Transverse colon (tissue), 4 donors: ENCODE data around the gene SCN5A. TPM values are rescaled to one million over a fixed set of nuclear protein-coding genes. Genes with fewer than 3 reads are reported as not detected.

ENCODE experiments used
- DNase-seq: peaks from one replicate; pipeline ENCODE4 v3.0.0-alpha.2; 2019
- H3K27ac ChIP-seq, 4 donors: fragments of 200-600 bp; sonication (generic); 2 replicates each; pipeline ENCODE4 v1.5.1; 2016 to 2018; ENCODE audit warnings: inconsistent platforms in 4 of 4
- H3K27me3 ChIP-seq: fragments of 200-600 bp; sonication (generic); 2 replicates; pipeline ENCODE4 v1.5.1; 2017; ENCODE audit warnings: inconsistent platforms
- H3K36me3 ChIP-seq, 4 donors: fragments of 200-600 bp; sonication (generic); 2 replicates each; pipeline ENCODE4 v1.5.1; 2017 to 2019; ENCODE audit warnings: inconsistent platforms in 4 of 4
- H3K4me1 ChIP-seq, 4 donors: fragments of 200-600 bp; sonication (generic); 2 replicates each; pipeline ENCODE4 v1.5.1; 2017 to 2020; ENCODE audit warnings: inconsistent platforms in 4 of 4
- H3K4me3 ChIP-seq, 4 donors: fragments of 200-600 bp; sonication (generic); 1 replicate in 1 of 4; 2 replicates in 3 of 4; pipeline versions ENCODE4 v1.5.1 to v1.6.1; 2017 to 2019; ENCODE audit warnings: inconsistent platforms in 4 of 4
- H3K9me3 ChIP-seq, 2 donors: fragments of 200-600 bp; sonication (generic); 2 replicates each; pipeline ENCODE4 v1.5.1; 2017 to 2019; ENCODE audit warnings: inconsistent platforms in 2 of 2
- EP300 ChIP-seq: sonication (generic); formaldehyde crosslinking; IDR thresholded peaks from one replicate; pipeline ENCODE4 v1.6.1; 2017; ENCODE audit warnings: antibody characterized with exemption, low read depth
- POLR2A ChIP-seq: fragments of 450-650 bp; IDR thresholded peaks from one replicate; pipeline ENCODE4 v1.6.1; 2016; ENCODE audit warnings: antibody characterized with exemption, mild to moderate bottlenecking, moderate library complexity
- POLR2AphosphoS5 ChIP-seq, 3 donors: sonication (generic); formaldehyde crosslinking; IDR thresholded peaks; one replicate each; pipeline ENCODE4 v1.6.1; 2016; ENCODE audit warnings: antibody characterized with exemption in 3 of 3
- WGBS, 2 donors: methylation state at CpG; one replicate each; pipeline ENCODE4 v1.1.5; 2018; ENCODE audit warnings: low coverage in 1 of 2; 5-methylcytosine and 5-hydroxymethylcytosine counted together
- in situ Hi-C, 4 donors: fragments of 200-750 bp; cut with MboI; loops; one replicate each; pipeline versions ENCODE4 v1.15.0 to v1.15.1; 2017; ENCODE audit warnings: low sequenced_read_pairs in 3 of 4, low pct_ligation_motif_present in 1 of 4, low pct_unique_long_range_greater_than_20kb in 1 of 4
- intact Hi-C: fragments of 100-400 bp; cut with DNase I; formaldehyde crosslinking; loops from one replicate; pipeline ENCODE4 v1.15.1; 2023; ENCODE audit warnings: low total_unique reads
- total RNA-seq, 4 donors: library from RNA; depleted of rRNA; stranded (reverse); fragments of >200 nt; gene quantifications; one replicate each; pipeline ENCODE4 v1.1.0, GENCODE V29; 2016
- TF ChIP-seq, protein P1 (sequence below), 5 experiments: fragments of 200-600 bp in 3 of 5; fragments of 450-650 bp in 2 of 5; sonication (generic) in 3 of 5; IDR thresholded peaks; 1 replicate in 2 of 5; 2 replicates in 3 of 5; pipeline ENCODE4 v1.5.1; 2016 to 2017; ENCODE audit warnings: antibody characterized with exemption in 5 of 5, inconsistent platforms in 3 of 5, mild to moderate bottlenecking in 2 of 5, moderate library complexity in 1 of 5

Gene SCN5A
- total RNA-seq, 4 donors from 2014 or later, result 0.16 to 0.27 TPM; not detected in 2

- in situ Hi-C loops, result no loop called here
- DNase-seq, result no peak
- WGBS, 2 donors, result 75% methylated on average over 2 of the region's 2 CpGs; no CpG with 5 or more reads in 1 of the 2 donors
- Histone ChIP-seq H3K4me1 (no peaks in the 10 kb centered on the region), H3K9me3 (no peaks in the 10 kb centered on the region), H3K27ac (no peak overlapping the region), H3K4me3 (no peak overlapping the region), H3K27me3 (no peaks in the 10 kb centered on the region), H3K36me3 (no peaks in the 10 kb centered on the region)
- intact Hi-C loops, result no loop called here
- TF ChIP-seq, protein P1, sequence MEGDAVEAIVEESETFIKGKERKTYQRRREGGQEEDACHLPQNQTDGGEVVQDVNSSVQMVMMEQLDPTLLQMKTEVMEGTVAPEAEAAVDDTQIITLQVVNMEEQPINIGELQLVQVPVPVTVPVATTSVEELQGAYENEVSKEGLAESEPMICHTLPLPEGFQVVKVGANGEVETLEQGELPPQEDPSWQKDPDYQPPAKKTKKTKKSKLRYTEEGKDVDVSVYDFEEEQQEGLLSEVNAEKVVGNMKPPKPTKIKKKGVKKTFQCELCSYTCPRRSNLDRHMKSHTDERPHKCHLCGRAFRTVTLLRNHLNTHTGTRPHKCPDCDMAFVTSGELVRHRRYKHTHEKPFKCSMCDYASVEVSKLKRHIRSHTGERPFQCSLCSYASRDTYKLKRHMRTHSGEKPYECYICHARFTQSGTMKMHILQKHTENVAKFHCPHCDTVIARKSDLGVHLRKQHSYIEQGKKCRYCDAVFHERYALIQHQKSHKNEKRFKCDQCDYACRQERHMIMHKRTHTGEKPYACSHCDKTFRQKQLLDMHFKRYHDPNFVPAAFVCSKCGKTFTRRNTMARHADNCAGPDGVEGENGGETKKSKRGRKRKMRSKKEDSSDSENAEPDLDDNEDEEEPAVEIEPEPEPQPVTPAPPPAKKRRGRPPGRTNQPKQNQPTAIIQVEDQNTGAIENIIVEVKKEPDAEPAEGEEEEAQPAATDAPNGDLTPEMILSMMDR (IDR thresholded peaks at IDR 0.05), result no peak
- TF ChIP-seq POLR2A (no peak), EP300 (no peak), POLR2AphosphoS5 (IDR thresholded peaks at IDR 0.05) (no peak)
Measured at GRCh38 chr3:38616658-38617057, 32.8 kb downstream of the SCN5A start.

DNA sequence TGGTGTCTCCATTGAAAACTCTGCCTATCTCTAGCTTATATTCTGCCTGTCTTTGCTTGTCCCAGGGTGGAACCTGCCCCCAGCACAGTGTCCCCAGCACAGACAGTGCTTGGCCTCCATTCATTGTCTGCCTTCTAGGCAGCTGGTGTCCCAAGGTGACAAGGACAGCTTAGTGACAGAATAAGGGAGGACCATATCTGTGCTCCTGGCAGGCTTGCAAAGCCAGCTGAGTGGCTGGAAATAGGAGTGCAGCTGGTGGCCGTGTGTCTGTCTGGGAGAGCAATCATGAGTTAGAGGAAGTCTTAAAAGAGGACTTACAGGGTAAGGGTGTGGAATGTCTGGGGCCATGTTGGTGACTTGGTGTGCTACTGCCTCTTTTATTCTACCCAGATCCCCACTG, 33.4 kb downstream of the SCN5A start:
- H3K4me1 ChIP-seq, result no peaks in the 10 kb centered on the region
- no peaks in the 10 kb centered on the region for H3K36me3 ChIP-seq
- no peak overlapping the region for H3K27ac ChIP-seq
- in situ Hi-C loops (no loop called here), intact Hi-C loops (no loop called here)
- 31% methylated on average over 1 of the region's 1 CpG; no CpG with 5 or more reads in 1 of the 2 donors for WGBS, 2 donors
- H3K27me3 ChIP-seq, result no peaks in the 10 kb centered on the region
- TF ChIP-seq POLR2AphosphoS5 (IDR thresholded peaks at IDR 0.05) (no peak), EP300 (no peak), POLR2A (no peak)
- TF ChIP-seq, protein P1 (IDR thresholded peaks at IDR 0.05), result no peak
- no peak for DNase-seq
- H3K4me3 ChIP-seq, result no peak overlapping the region
- no peaks in the 10 kb centered on the region for H3K9me3 ChIP-seq

DNA sequence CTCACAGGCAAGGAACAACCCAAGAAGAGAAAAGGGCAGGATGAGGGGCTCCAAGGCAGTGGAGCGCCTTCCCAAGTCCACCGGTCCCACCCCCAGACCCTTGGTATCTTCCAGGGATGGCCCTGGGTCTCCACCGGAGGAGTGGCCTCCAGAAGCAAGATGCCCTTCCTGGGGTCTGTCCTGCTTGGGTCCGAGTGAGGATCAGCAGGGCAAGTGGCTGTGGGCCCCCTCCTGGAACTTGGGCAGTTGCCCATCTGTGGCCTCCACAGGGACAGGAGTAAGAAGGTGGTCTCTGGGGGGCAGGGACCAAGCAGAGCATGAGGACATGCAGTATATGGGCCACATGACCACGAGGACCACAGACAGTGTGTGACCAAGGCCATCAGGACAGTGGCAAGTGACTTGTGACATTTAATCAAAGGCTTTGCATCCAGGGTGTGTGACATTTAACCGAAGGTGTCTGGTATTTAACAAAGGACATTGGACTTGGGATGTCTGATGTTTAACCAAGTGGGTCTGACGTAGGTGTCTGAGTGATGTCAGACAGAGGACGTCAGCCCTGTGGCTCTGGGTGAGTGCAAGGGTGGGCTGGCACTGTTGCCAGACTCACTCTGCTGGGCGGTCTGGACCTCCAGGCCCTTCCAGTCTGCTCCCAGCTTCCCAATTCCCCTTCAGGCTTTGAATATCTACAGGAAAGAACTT, 34.7 kb downstream of the SCN5A start:
- no peaks in the 10 kb centered on the region for H3K4me1 ChIP-seq
- no peak overlapping the region for H3K4me3 ChIP-seq
- no peaks in the 10 kb centered on the region for H3K9me3 ChIP-seq
- H3K27me3 ChIP-seq, result no peaks in the 10 kb centered on the region
- no peak for TF ChIP-seq EP300
- TF ChIP-seq POLR2AphosphoS5 (IDR thresholded peaks at IDR 0.05), result no peak
- TF ChIP-seq POLR2A, result no peak
- TF ChIP-seq, protein P1 (IDR thresholded peaks at IDR 0.05), result no peak
- no peaks in the 10 kb centered on the region for H3K36me3 ChIP-seq
- 76 to 100% methylated on average over 1 to 9 of the region's 9 CpGs for WGBS, 2 donors
- intact Hi-C loops (no loop called here), in situ Hi-C loops (no loop called here)
- no peak overlapping the region for H3K27ac ChIP-seq
- DNase-seq, result no peak

GRCh38 chr3:38614091-38614490, 35.4 kb downstream of the SCN5A start:
- no peaks in the 10 kb centered on the region for H3K9me3 ChIP-seq
- no peaks in the 10 kb centered on the region for H3K4me1 ChIP-seq
- no peak for DNase-seq
- no peaks in the 10 kb centered on the region for H3K36me3 ChIP-seq
- 74% methylated on average over 7 of the region's 7 CpGs; no CpG with 5 or more reads in 1 of the 2 donors for WGBS, 2 donors
- intact Hi-C loops (no loop called here), in situ Hi-C loops (no loop called here)
- H3K27ac ChIP-seq, result no peak overlapping the region
- TF ChIP-seq, protein P1 (IDR thresholded peaks at IDR 0.05), result no peak
- TF ChIP-seq POLR2AphosphoS5 (IDR thresholded peaks at IDR 0.05) (no peak), EP300 (no peak), POLR2A (no peak)
- H3K4me3 ChIP-seq, result no peak overlapping the region
- H3K27me3 ChIP-seq, result no peaks in the 10 kb centered on the region
